ENCODE results near the gene ACOT11. TPM values are rescaled to one million over a fixed set of nuclear protein-coding genes. Genes with fewer than 3 reads are reported as not detected.

Gene ACOT11
- total RNA-seq (2021) (24.9 and 25.7 TPM in 2 replicates), Bru-seq, nascent RNA (percentile 52 among the genes with signal in this experiment), BruChase-seq, experiment 1, labeled RNA remaining after a 2-hour chase (percentile 52 among the genes with signal in this experiment), BruChase-seq, experiment 2, labeled RNA remaining after a 6-hour chase (percentile 54 among the genes with signal in this experiment)
- long read RNA-seq, partial matches to known transcripts = 2 of 23 reads
- long read RNA-seq, other reads (novel, unspliced or antisense) = 21 of 23 reads

DNA sequence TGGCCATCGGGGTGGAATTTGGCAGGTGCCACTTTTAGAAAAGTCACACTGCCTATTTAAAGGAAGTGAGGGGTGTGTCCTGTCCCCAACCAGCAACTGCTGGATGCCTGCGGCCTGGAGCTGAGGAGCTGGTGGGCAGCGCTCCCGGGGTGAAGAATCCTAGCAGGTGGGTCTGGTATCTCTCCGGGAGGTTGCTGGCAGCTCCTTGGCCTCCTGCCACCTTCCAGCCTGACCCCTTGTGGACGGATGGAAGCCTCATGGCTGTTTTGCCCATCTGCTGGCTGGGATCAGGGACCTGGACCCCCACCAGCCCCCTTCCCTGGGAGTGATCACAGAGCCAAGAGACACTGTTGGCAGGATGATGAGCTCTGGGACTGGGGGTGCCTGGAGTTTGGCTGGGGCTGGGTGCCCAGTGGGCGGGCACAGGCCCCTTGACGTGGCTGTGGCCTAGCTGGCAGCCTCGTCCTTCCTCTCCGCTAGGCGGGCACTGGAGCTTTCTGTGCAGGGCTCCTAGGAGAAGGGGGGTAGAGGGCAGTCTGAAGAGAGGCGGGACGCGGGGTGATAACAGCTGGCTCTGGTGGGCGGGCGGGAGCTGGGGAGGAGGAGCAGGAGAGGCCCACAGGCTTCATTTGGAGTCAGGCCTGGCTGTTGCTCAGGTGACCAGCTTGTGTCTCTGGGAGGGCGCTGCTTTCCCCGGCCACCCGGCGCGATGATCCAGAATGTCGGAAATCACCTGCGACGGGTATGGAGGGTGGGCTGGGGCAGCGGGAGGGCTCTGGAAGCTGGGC is at the start of gene ACOT11:
ACOT11 (plus strand) TSS at position 628 of the 788 bp plus-strand sequence; CDS start at position 710, 82 bp downstream.
- CTCF ChIA-PET = interaction anchor here (0.5 kb wide), 1 partner anchor 17 kb away, joined by 3 read pairs; no protein-coding TSS in a partner anchor
- no peaks in the 10 kb centered on the region for H3K36me3 ChIP-seq (ENCODE audit: low read depth)
- H3K9me3 ChIP-seq (ENCODE audit: insufficient read depth, low read depth) = no peaks in the 10 kb centered on the region
- intact Hi-C loops (cut with micrococcal nuclease; ENCODE audit: unreplicated experiment) = no loop called here
- no peak within 1 kb of the TSS for H2AFZ ChIP-seq
- POLR2A ChIA-PET (ENCODE audit: unreplicated experiment) = no interaction called here
- H3K27me3 ChIP-seq (ENCODE audit: insufficient read depth, low read depth) = no peaks in the 10 kb centered on the region
- no peak within 1 kb of the TSS for H3K4me2 ChIP-seq
- TF ChIP-seq EZH2 (IDR thresholded peaks at IDR 0.05; ENCODE audit: low read depth) = no peak
- TF ChIP-seq, protein P1, sequence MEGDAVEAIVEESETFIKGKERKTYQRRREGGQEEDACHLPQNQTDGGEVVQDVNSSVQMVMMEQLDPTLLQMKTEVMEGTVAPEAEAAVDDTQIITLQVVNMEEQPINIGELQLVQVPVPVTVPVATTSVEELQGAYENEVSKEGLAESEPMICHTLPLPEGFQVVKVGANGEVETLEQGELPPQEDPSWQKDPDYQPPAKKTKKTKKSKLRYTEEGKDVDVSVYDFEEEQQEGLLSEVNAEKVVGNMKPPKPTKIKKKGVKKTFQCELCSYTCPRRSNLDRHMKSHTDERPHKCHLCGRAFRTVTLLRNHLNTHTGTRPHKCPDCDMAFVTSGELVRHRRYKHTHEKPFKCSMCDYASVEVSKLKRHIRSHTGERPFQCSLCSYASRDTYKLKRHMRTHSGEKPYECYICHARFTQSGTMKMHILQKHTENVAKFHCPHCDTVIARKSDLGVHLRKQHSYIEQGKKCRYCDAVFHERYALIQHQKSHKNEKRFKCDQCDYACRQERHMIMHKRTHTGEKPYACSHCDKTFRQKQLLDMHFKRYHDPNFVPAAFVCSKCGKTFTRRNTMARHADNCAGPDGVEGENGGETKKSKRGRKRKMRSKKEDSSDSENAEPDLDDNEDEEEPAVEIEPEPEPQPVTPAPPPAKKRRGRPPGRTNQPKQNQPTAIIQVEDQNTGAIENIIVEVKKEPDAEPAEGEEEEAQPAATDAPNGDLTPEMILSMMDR (conservative IDR thresholded peaks at IDR 0.05) = no peak; the same call in 1 of the 2 replicates
- peaks cover 15% of the 10 kb centered on the region for H3F3A ChIP-seq (ENCODE audit: insufficient read depth, low read depth)
- no peaks in the 10 kb centered on the region for H4K20me1 ChIP-seq (ENCODE audit: insufficient read depth)
- H3K27ac ChIP-seq = no peak within 1 kb of the TSS
- no TSS peak for BruUV-seq (replicated peaks)
- no peaks in the 10 kb centered on the region for H3K79me2 ChIP-seq (ENCODE audit: low read depth)
- no peaks in the 10 kb centered on the region for H3K9me2 ChIP-seq (ENCODE audit: insufficient read depth)
- no peaks in the 10 kb centered on the region; the same call in 1 of the 2 replicates for H3K4me1 ChIP-seq (replicated peaks; ENCODE audit: insufficient read depth)
- no peak within 1 kb of the TSS for H3K4me3 ChIP-seq
- DNase-seq = no peak

DNA sequence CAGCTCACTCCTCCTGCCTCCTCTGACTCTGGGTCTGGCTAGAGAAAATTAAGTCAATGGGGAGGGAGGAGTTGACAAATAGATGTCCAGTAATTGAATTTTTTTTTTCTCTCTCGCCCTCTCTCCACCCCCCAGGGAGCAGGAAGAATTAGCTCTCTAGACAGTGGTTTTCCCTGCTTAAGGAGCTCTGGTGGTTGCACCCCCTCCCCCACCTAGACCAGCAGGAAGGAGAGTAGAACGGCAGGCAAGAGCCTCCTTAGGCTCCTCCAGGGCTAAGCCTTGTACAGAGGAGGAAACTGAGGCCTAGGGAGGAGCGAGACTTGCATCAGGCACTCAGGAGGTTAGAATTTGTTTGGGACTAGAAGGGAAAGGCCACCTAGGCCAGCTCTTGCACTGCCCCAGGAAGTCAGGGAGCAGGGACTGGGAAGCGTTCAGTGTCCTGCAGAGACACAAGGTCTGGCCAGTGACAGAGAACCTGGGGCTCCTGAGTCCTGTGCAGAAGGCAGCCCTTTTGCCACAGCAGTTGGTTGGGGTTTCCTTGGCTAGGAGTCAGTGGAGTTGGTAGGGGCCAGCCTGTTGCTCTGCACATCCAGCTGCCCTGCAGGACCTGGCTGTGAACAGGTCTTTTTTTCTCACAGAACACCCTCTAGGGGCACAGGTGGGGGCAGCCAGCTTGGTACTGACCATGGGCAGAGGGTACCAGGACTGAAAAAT is 49.5 kb upstream of the ACOT11 start:
- H3K4me3 ChIP-seq = no peak overlapping the region
- no peak overlapping the region for H3K27ac ChIP-seq
- H3K9me2 ChIP-seq (ENCODE audit: insufficient read depth) = no peaks in the 10 kb centered on the region
- no peaks in the 10 kb centered on the region for H4K20me1 ChIP-seq (ENCODE audit: insufficient read depth)
- no TSS peak for BruUV-seq (replicated peaks)
- H3K9me3 ChIP-seq (ENCODE audit: insufficient read depth, low read depth) = no peaks in the 10 kb centered on the region
- H3K79me2 ChIP-seq (ENCODE audit: low read depth) = no peaks in the 10 kb centered on the region
- no peaks in the 10 kb centered on the region for H3F3A ChIP-seq (ENCODE audit: insufficient read depth, low read depth)
- no peaks in the 10 kb centered on the region for H3K36me3 ChIP-seq (ENCODE audit: low read depth)
- ChIA-PET POLR2A (ENCODE audit: unreplicated experiment) (interaction anchor here (0.6 kb wide), 1 partner anchor 245 kb away, joined by 5 read pairs; no protein-coding TSS in a partner anchor), CTCF (interaction anchor here (0.6 to 1.0 kb wide), 2 partner anchors 18 to 55 kb away, joined by 3 to 8 read pairs; no protein-coding TSS in a partner anchor)
- peaks cover 56% of the 10 kb centered on the region for H3K27me3 ChIP-seq (ENCODE audit: insufficient read depth, low read depth)
- H2AFZ ChIP-seq = no peak overlapping the region
- H3K4me2 ChIP-seq = peak overlapping the region; percentile 44
- no peak for DNase-seq
- TF ChIP-seq EZH2 (IDR thresholded peaks at IDR 0.05; ENCODE audit: low read depth) = no peak
- TF ChIP-seq, protein P1 (conservative IDR thresholded peaks at IDR 0.05) = no peak
- intact Hi-C loops (cut with micrococcal nuclease; ENCODE audit: unreplicated experiment) = no loop called here
- no peaks in the 10 kb centered on the region; the same call in 1 of the 2 replicates for H3K4me1 ChIP-seq (replicated peaks; ENCODE audit: insufficient read depth)

DNA sequence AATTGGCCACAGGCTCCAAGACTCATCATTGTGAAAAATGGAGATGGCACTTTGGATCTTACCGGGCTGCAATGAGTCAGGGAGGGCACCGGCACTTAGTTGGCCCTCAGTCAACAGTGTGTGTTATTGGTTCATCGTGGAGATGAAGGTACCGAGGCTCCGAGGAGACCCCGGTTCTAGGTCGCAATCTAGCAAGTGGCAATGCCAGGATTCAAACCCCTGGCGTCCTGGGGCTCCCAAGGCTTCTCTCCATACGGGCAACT is 49.0 kb upstream of the ACOT11 start:
- no peak overlapping the region for H2AFZ ChIP-seq
- H3K4me1 ChIP-seq (replicated peaks; ENCODE audit: insufficient read depth) = no peaks in the 10 kb centered on the region; the same call in 1 of the 2 replicates
- H3K79me2 ChIP-seq (ENCODE audit: low read depth) = no peaks in the 10 kb centered on the region
- intact Hi-C loops (cut with micrococcal nuclease; ENCODE audit: unreplicated experiment) = no loop called here
- no TSS peak for BruUV-seq (replicated peaks)
- no peaks in the 10 kb centered on the region for H3K9me3 ChIP-seq (ENCODE audit: insufficient read depth, low read depth)
- POLR2A ChIA-PET (ENCODE audit: unreplicated experiment) = interaction anchor here (0.6 kb wide), 1 partner anchor 91 kb away, joined by 7 read pairs; no protein-coding TSS in a partner anchor
- H4K20me1 ChIP-seq (ENCODE audit: insufficient read depth) = no peaks in the 10 kb centered on the region
- no peak for DNase-seq
- CTCF ChIA-PET = interaction anchor here (0.6 to 1.0 kb wide), 3 partner anchors 55 to 175 kb away, joined by 3 to 8 read pairs (median 3); no protein-coding TSS in a partner anchor
- peaks cover 56% of the 10 kb centered on the region for H3K27me3 ChIP-seq (ENCODE audit: insufficient read depth, low read depth)
- no peak overlapping the region; the same call in 1 of the 2 replicates for H3K4me3 ChIP-seq
- H3K27ac ChIP-seq = no peak overlapping the region
- H3K36me3 ChIP-seq (ENCODE audit: low read depth) = no peaks in the 10 kb centered on the region
- TF ChIP-seq EZH2 (IDR thresholded peaks at IDR 0.05; ENCODE audit: low read depth) = no peak
- TF ChIP-seq, protein P1 (conservative IDR thresholded peaks at IDR 0.05) = no peak
- H3F3A ChIP-seq (ENCODE audit: insufficient read depth, low read depth) = no peaks in the 10 kb centered on the region
- H3K4me2 ChIP-seq = peak overlapping the region; percentile 44
- no peaks in the 10 kb centered on the region for H3K9me2 ChIP-seq (ENCODE audit: insufficient read depth)

Data from PC-9 (cell line).